GM06990 (cell line): Measurements from ENCODE around the gene SELENOF.

Source experiments
- DNase-seq: peaks from one replicate; pipeline ENCODE4 v3.0.0-alpha.2; 2011; ENCODE audit not compliant: insufficient read length; ENCODE audit errors: extremely low read depth
- H3K27me3 ChIP-seq: replicated peaks from 2 replicates; pipeline ENCODE4 v1.6.0; 2011; ENCODE audit warnings: low read length; ENCODE audit not compliant: control insufficient read depth, insufficient read depth
- H3K36me3 ChIP-seq: 2 replicates; pipeline ENCODE4 v1.5.1; 2011; ENCODE audit warnings: low read length; ENCODE audit not compliant: control insufficient read depth, insufficient read depth
- H3K4me3 ChIP-seq: replicated peaks from 2 replicates; pipeline ENCODE4 v1.5.1; 2011; ENCODE audit warnings: low read depth, mild to moderate bottlenecking, control low read depth, low read length
- TF ChIP-seq, protein P1 (sequence below): IDR thresholded peaks from 2 replicates; pipeline ENCODE4 v1.5.1; 2011; ENCODE audit warnings: low read length, control low read depth, mild to moderate bottlenecking, inconsistent platforms; ENCODE audit not compliant: insufficient read depth, poor library complexity, severe bottlenecking

The SELENOF gene

DNA sequence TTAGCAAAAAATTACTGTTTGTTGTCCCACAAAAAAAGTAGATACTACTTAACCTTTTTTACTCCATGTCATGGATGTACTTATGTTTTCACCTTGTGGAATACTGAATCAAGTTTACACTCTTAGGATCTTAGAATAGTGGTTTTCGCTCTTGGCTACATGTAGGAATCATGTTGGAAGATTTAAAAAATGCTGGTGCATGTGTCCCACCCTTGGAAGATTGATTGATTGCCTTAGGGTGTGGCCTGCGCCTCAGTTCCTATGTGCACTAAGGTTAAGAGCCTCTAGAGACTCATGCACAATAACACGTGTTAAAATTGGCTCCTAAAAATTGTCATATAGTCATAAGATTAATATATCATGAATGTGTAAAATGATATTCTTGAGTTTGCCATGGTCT lies 25.5 kb upstream of the SELENOF start:
- no peak overlapping the region for H3K4me3 ChIP-seq

DNA sequence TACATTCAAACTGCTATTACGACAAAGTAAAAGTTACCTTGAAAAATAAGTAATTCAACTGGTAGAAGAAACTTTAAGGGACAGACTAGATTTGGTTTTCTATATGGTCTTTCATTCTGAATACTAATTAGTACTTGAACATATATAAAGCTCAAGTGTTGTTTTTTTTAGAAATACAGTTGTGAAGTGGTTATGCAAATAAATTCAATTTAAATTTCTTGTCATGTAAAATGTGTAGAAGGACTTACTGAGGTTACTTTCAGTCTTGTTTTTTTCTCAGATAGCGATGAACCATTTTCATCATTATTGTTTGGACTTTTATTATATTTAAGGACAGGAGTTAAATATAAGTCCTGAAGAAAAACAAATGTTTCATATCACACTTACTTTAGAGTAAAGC lies 24.9 kb upstream of the SELENOF start:
- H3K4me3 ChIP-seq: no peak overlapping the region
- H3K27me3 ChIP-seq: no peaks in the 10 kb centered on the region
- DNase-seq: no peak
- H3K36me3 ChIP-seq: no peaks in the 10 kb centered on the region
- TF ChIP-seq, protein P1, sequence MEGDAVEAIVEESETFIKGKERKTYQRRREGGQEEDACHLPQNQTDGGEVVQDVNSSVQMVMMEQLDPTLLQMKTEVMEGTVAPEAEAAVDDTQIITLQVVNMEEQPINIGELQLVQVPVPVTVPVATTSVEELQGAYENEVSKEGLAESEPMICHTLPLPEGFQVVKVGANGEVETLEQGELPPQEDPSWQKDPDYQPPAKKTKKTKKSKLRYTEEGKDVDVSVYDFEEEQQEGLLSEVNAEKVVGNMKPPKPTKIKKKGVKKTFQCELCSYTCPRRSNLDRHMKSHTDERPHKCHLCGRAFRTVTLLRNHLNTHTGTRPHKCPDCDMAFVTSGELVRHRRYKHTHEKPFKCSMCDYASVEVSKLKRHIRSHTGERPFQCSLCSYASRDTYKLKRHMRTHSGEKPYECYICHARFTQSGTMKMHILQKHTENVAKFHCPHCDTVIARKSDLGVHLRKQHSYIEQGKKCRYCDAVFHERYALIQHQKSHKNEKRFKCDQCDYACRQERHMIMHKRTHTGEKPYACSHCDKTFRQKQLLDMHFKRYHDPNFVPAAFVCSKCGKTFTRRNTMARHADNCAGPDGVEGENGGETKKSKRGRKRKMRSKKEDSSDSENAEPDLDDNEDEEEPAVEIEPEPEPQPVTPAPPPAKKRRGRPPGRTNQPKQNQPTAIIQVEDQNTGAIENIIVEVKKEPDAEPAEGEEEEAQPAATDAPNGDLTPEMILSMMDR: no peak

More for the DNA sequence above, 25.5 kb upstream of the SELENOF start:
- Histone ChIP-seq H3K36me3 (no peaks in the 10 kb centered on the region), H3K27me3 (no peaks in the 10 kb centered on the region)
- TF ChIP-seq, protein P1: no peak
- DNase-seq: no peak

DNA sequence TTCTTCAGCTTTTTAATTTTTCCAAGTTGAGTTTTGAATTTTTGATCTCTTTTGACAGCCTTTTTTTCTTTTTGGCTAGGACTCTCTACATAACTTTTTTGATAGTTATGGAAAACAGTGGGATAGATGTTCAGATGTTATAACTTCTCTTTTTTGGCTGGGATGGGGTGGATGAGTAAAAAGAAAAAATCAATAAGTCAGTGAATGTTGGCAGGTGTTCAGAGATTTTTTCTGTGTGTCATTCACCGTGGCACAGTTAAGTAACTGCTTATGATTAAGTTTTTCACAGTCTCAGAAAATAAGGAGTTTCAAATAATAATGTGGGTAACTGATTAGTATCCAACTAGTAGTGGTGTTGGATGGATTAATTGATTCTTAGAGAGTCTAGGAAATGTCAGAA lies 24.5 kb upstream of the SELENOF start:
- Histone ChIP-seq H3K27me3 (no peaks in the 10 kb centered on the region), H3K36me3 (no peaks in the 10 kb centered on the region), H3K4me3 (no peak overlapping the region)
- TF ChIP-seq, protein P1: no peak
- DNase-seq: no peak

DNA sequence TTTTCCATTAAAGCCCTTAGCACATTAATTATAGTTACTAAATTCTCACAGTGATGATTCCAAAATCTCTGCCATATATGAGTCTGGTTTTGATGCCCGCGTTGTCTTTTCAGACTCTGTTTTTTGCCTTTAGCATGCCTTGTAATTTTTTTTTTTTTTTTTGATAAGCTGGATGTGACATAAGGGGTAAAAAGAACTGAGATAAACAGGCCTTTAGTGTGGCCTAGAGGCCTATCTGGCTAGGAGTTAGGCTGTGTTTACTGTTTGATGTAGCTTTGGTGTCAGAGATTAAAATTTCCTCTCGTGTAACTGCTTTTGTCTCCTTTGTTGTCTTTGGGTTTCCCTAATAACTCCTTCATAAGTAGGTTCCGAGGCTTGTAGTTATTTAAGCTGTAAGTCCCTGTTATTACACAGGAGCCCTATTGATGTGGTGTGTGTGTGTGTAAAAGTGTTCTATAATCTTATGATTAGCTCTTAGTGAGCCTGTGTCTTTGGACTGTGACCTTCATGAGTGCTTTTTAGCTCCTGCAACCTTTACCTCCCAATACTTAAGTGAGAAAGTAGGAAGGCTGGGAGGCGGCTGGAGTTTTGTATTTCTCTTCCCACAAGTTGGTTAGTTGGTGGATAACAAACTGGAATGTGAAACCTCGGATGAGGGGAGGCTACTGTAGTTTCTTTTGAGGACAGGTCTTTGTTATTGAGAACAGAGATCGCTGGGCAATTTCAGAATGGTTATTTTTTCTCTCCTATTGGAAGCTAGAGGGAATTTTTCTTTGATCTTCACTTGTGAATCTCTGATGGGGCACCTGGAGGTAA lies 19.8 kb upstream of the SELENOF start:
- Histone ChIP-seq H3K4me3 (no peak overlapping the region), H3K36me3 (no peaks in the 10 kb centered on the region), H3K27me3 (no peaks in the 10 kb centered on the region)
- no peak for DNase-seq
- TF ChIP-seq, protein P1: no peak

DNA sequence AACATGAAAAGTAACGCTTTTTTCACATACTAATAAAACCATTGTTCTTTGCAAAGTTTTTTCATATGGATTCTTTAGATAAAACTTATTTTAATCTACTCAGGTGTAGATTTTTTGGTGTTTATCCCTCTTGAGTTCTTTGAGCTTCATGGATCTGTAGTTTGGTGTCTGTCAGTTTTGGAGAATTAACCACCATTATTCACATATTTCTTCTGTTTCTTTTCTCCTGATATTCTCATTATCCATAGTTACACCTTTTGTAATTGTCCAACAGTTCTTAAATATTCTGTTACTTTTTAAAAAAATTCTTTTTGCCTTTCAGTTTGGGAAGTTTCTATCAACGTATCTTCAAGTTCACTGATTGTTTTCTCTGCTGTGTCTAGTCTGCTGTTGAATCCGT lies 19.1 kb upstream of the SELENOF start:
- no peak overlapping the region for H3K4me3 ChIP-seq
- H3K27me3 ChIP-seq: no peaks in the 10 kb centered on the region
- no peaks in the 10 kb centered on the region for H3K36me3 ChIP-seq
- no peak for DNase-seq
- TF ChIP-seq, protein P1: no peak

DNA sequence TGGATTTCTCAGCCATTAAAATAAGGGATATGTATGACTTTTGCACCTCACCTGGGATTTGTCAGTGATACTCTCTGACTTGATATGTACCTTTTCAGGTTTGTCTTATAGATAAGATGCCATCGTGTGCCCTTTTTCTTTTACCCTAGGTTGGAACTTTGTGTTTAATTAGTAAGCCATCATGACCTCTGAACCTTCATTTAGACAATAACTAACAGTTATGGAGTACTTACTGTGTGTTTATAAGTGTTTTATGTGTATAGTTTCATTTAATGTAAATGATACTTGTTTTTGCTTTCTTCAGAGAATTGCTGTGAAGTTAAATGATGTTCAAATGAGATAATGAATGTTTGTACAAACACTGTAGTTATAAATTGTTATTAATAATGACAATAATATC lies 14.9 kb upstream of the SELENOF start:
- TF ChIP-seq, protein P1: no peak
- no peaks in the 10 kb centered on the region for H3K27me3 ChIP-seq
- no peaks in the 10 kb centered on the region for H3K36me3 ChIP-seq
- DNase-seq: no peak
- no peak overlapping the region for H3K4me3 ChIP-seq
